Heart left ventricle (tissue), 16 donors: ENCODE data around the gene VDAC2. TPM values are rescaled to one million over a fixed set of nuclear protein-coding genes. Genes with fewer than 3 reads are reported as not detected.

Experiments
- ATAC-seq, 4 donors: fragments of 200-7000 bp; cut with Tn5 transposase; one replicate each; pipeline ENCODE4 v1.9.1; 2020 to 2022; ENCODE audit warnings: moderate library complexity in 4 of 4, mild to moderate bottlenecking in 3 of 4, moderate number of reproducible peaks in 1 of 4
- DNase-seq, 5 donors: peaks; one replicate each; pipeline ENCODE4 v3.0.0-alpha.2; 2020
- H3K27ac ChIP-seq, 12 donors: fragments of 200-600 bp; sonication (generic) in 4 of 12; one replicate each; pipeline versions ENCODE4 v1.5.0 to v1.8.0; 2016 to 2022; ENCODE audit warnings: mild to moderate bottlenecking in 2 of 12
- H3K27me3 ChIP-seq, 9 donors: fragments of 200-600 bp; sonication (generic) in 2 of 9; one replicate each; pipeline versions ENCODE4 v1.5.1 to v1.8.0; 2016 to 2022; ENCODE audit warnings: mild to moderate bottlenecking in 3 of 9
- H3K36me3 ChIP-seq, 9 donors: fragments of 200-600 bp; sonication (generic) in 2 of 9; one replicate each; pipeline versions ENCODE4 v1.5.0 to v1.8.0; 2018 to 2022; ENCODE audit warnings: mild to moderate bottlenecking in 2 of 9
- H3K4me1 ChIP-seq, 12 donors: fragments of 200-600 bp; sonication (generic) in 4 of 12; one replicate each; pipeline versions ENCODE4 v1.5.0 to v1.8.0; 2016 to 2022; ENCODE audit warnings: mild to moderate bottlenecking in 3 of 12
- H3K4me3 ChIP-seq, 12 donors: fragments of 200-600 bp; sonication (generic) in 4 of 12; one replicate each; pipeline versions ENCODE4 v1.5.0 to v1.8.0; 2017 to 2022; ENCODE audit warnings: mild to moderate bottlenecking in 9 of 12, moderate library complexity in 4 of 12
- H3K9me3 ChIP-seq, 12 donors: fragments of 200-600 bp; sonication (generic) in 4 of 12; one replicate each; pipeline versions ENCODE4 v1.5.0 to v1.8.0; 2016 to 2022; ENCODE audit warnings: mild to moderate bottlenecking in 1 of 12
- CTCF ChIP-seq, 12 donors: fragments of 200-600 bp; sonication (generic) in 4 of 12; IDR thresholded peaks; one replicate each; pipeline versions ENCODE4 v1.5.0 to v1.8.0; 2018 to 2022; ENCODE audit warnings: antibody characterized with exemption in 12 of 12, mild to moderate bottlenecking in 5 of 12
- POLR2A ChIP-seq, 2 donors: fragments of 450-650 bp; IDR thresholded peaks; one replicate each; pipeline ENCODE4 v1.6.1; 2017; ENCODE audit warnings: antibody characterized with exemption in 2 of 2, mild to moderate bottlenecking in 2 of 2, moderate library complexity in 2 of 2
- WGBS, 4 donors: extraction: QIAGEN DNeasy Blood & Tissue Kit in 2 of 4; methylation state at CpG; one replicate each; pipeline versions ENCODE4 v1.1.5 to v1.1.7; 2013 to 2018; 5-methylcytosine and 5-hydroxymethylcytosine counted together
- intact Hi-C, 10 donors: fragments of 100-400 bp; cut with DNase I; formaldehyde crosslinking; loops; one replicate each; pipeline versions ENCODE4 v1.11.1 to v1.14.2; 2022
- polyA plus RNA-seq, 2 donors: library from polyadenylated mRNA; stranded (reverse); fragments of 200-250 nt; gene quantifications; one replicate each; pipeline ENCODE4 v1.2.3, GENCODE V29; 2013
- total RNA-seq, 9 donors: library from RNA; depleted of rRNA in 2 of 9; stranded (reverse); fragments of >200 nt in 2 of 9; fragmentation: NEBNext Ultra II Directional in 3 of 9; extraction: Animal tissue kit (Norgen Biotek cat#: 25700) in 3 of 9; gene quantifications; one replicate each; pipeline versions ENCODE4 v1.1.0 to v1.2.4, GENCODE V29; 2016 to 2023
- donor health status: ischemic (EF 13 %, LVEDD 7.1; RV severe dilation, severe dysfunction).
- donor health status: healthy with polysubstance abuse.
- donor health status: DM: no; HTN: yes; CAD: no.
- donor health status: DM: no; HTN: no; CAD: no.
- donor health status: ischemic (EF 25% LVEDD 6.9; RV normal size, moderate dysfunction).
- donor health status: ischemic (EF 25% LVEDD 5.7; RV mildly dilated, moderate dysfunction).
- donor health status: healthy.
- donor health status: DM: yes; HTN: yes; CAD: no.
- donor health status: ischemic (EF 35%, LVEDD 5.7; RV mildly dilated, moderate dysfunction).
- donor health status: nonischemic (EF 11% LVEDD 7.7; RV severe dilation, severe dysfunction).
- donor health status: DM: yes; HTN: yes; CAD: no.
- donor health status: PGD.
- donor health status: ischemic (EF 29% LVEDD 5.4; RV normal size, mild dysfunction).
- donor health status: nonischemic (EF 23%, LVEDD 6.1; RV moderate dilation, normal function).

The VDAC2 gene
- total and polyA plus RNA-seq, 11 donors, result 334 to 554 (median 472) TPM

- H3K27me3 ChIP-seq, result no peaks in the 10 kb centered on the region
- H3K27ac ChIP-seq, result no peak overlapping the region
- no peaks in the 10 kb centered on the region for H3K36me3 ChIP-seq
- 63 to 87% (median 81%) methylated on average over 5 of the region's 5 CpGs for WGBS, 4 donors
- no peaks in the 10 kb centered on the region for H3K4me1 ChIP-seq
- DNase-seq (no peak), ATAC-seq (no peak)
- H3K4me3 ChIP-seq, result no peak overlapping the region
- no peak for TF ChIP-seq POLR2A (IDR thresholded peaks at IDR 0.05)
- no peak for TF ChIP-seq CTCF (IDR thresholded peaks at IDR 0.05)
- intact Hi-C loops, result no loop called here
- H3K9me3 ChIP-seq, result peaks cover 0 to 5% (median 0%) of the 10 kb centered on the region in 12 donors
These were observed 59.0 kb downstream of the VDAC2 start for GRCh38 chr10:75269605-75270004.

- Histone ChIP-seq H3K27me3 (no peaks in the 10 kb centered on the region), H3K9me3 (peaks cover 0 to 5% (median 0%) of the 10 kb centered on the region in 12 donors), H3K27ac (no peak overlapping the region), H3K4me3 (no peak overlapping the region), H3K4me1 (no peaks in the 10 kb centered on the region), H3K36me3 (no peaks in the 10 kb centered on the region)
- DNase-seq (no peak), ATAC-seq (no peak)
- WGBS, 4 donors, result 90 to 96% (median 94%) methylated on average over 5 of the region's 5 CpGs
- intact Hi-C loops, result no loop called here
- TF ChIP-seq CTCF (IDR thresholded peaks at IDR 0.05) (no peak), POLR2A (IDR thresholded peaks at IDR 0.05) (no peak)
These were observed 61.5 kb downstream of the VDAC2 start for GRCh38 chr10:75272094-75272493.

- no peaks in the 10 kb centered on the region for H3K27me3 ChIP-seq
- ATAC-seq (peak in 3 of 4 donors; percentile 23 to 32 (median 32)), DNase-seq (no peak)
- no peak overlapping the region for H3K27ac ChIP-seq
- H3K4me3 ChIP-seq, result no peak overlapping the region
- no peaks in the 10 kb centered on the region for H3K36me3 ChIP-seq
- H3K9me3 ChIP-seq, result peaks cover 0 to 5% (median 0%) of the 10 kb centered on the region in 12 donors
- WGBS, 4 donors, result 30 to 40% (median 31%) methylated on average over 7 of the region's 7 CpGs
- TF ChIP-seq CTCF (IDR thresholded peaks at IDR 0.05) (no peak), POLR2A (IDR thresholded peaks at IDR 0.05) (no peak)
- intact Hi-C loops, result no loop called here
- H3K4me1 ChIP-seq, result no peaks in the 10 kb centered on the region
These were observed 62.3 kb downstream of the VDAC2 start for GRCh38 chr10:75272896-75273295.

- intact Hi-C loops, result no loop called here
These were observed 65.7 kb downstream of the VDAC2 start for GRCh38 chr10:75276069-75276872.

More at GRCh38 chr10:75276069-75276872, 65.7 kb downstream of the VDAC2 start:
- DNase-seq (peak in 1 of 5 donors; percentile 31), ATAC-seq (peak in 3 of 4 donors; percentile 39 to 55 (median 52))
- 51 to 65% (median 60%) methylated on average over 41 to 46 of the region's 46 CpGs for WGBS, 4 donors
- Histone ChIP-seq H3K4me1 (no peaks in the 10 kb centered on the region), H3K9me3 (no peaks in the 10 kb centered on the region), H3K27me3 (no peaks in the 10 kb centered on the region), H3K4me3 (peak overlapping the region in 7 of 12 donors; percentile 3 to 45 (median 34)), H3K27ac (no peak overlapping the region), H3K36me3 (no peaks in the 10 kb centered on the region)
- TF ChIP-seq CTCF (IDR thresholded peaks at IDR 0.05), result no peak
- TF ChIP-seq POLR2A (IDR thresholded peaks at IDR 0.05), result no peak
